Smooth muscle cell (in vitro differentiated cells): ENCODE measurements around the gene XCL2. TPM values are rescaled to one million over a fixed set of nuclear protein-coding genes. Genes with fewer than 3 reads are reported as not detected.
A peak's percentile ranks its signal among the peaks of the same experiment; 100 is the strongest.
"Not testable (repeated sequence)": the region's sequence is repeated elsewhere in the genome, so short reads cannot be mapped to it uniquely, and the experiment has no call there.

Experiments
- DNase-seq: peaks from one replicate; lab custom pipeline; 2025; ENCODE audit not compliant: unreplicated experiment; lab: John Stamatoyannopoulos, UW
- H2AFZ ChIP-seq: fragments of 200-600 bp; sonication (generic); 2 replicates; pipeline ENCODE4 v1.6.0; 2016; ENCODE audit warnings: antibody characterized with exemption, low read depth, mild to moderate bottlenecking
- H3F3A ChIP-seq: fragments of 200-600 bp; sonication (generic); 2 replicates; pipeline ENCODE4 v1.6.0; 2017; ENCODE audit warnings: antibody characterized with exemption, low read depth
- H3K27ac ChIP-seq: fragments of 200-600 bp; sonication (generic); 2 replicates; pipeline ENCODE4 v1.5.1; 2016; ENCODE audit warnings: low read depth, mild to moderate bottlenecking
- H3K27me3 ChIP-seq: fragments of 200-600 bp; sonication (generic); 2 replicates; pipeline ENCODE4 v1.6.1; 2016; ENCODE audit warnings: low read depth, mild to moderate bottlenecking
- H3K36me3 ChIP-seq: fragments of 200-600 bp; sonication (generic); 2 replicates; pipeline ENCODE4 v1.5.1; 2016; ENCODE audit warnings: low read depth
- H3K4me1 ChIP-seq: fragments of 200-600 bp; sonication (generic); 2 replicates; pipeline ENCODE4 v1.5.1; 2016; ENCODE audit warnings: low read depth
- H3K4me2 ChIP-seq: fragments of 200-600 bp; sonication (generic); 2 replicates; pipeline ENCODE4 v1.6.0; 2016; ENCODE audit warnings: mild to moderate bottlenecking
- H3K4me3 ChIP-seq: fragments of 200-600 bp; sonication (generic); 2 replicates; pipeline ENCODE4 v1.5.1; 2016; ENCODE audit warnings: mild to moderate bottlenecking
- H3K79me2 ChIP-seq: fragments of 200-600 bp; sonication (generic); 2 replicates; pipeline ENCODE4 v1.6.0; 2016; ENCODE audit warnings: low read depth, mild to moderate bottlenecking
- H3K9ac ChIP-seq: fragments of 200-600 bp; sonication (generic); 2 replicates; pipeline ENCODE4 v1.6.0; 2016; ENCODE audit warnings: low read depth
- H3K9me3 ChIP-seq: fragments of 200-600 bp; sonication (generic); replicated peaks from 2 replicates; pipeline ENCODE4 v1.5.1; 2016; ENCODE audit warnings: low read depth
- H4K20me1 ChIP-seq: fragments of 200-600 bp; sonication (generic); 2 replicates; pipeline ENCODE4 v1.6.0; 2016; ENCODE audit warnings: low read depth
- WGBS: methylation state at CpG from one replicate; pipeline ENCODE4 v1.1.7; 2016; ENCODE audit warnings: low lambda C conversion rate; 5-methylcytosine and 5-hydroxymethylcytosine counted together
- polyA plus RNA-seq: library from polyadenylated mRNA; unstranded; fragments of >200 nt; fragmentation: Nextera tagmentation; extraction: Ambion mirVana; gene quantifications from 2 replicates; pipeline ENCODE4 v1.2.1, GENCODE V29; 2016
- total RNA-seq: library from RNA; depleted of rRNA; stranded (reverse); fragments of >200 nt; gene quantifications from 2 replicates; pipeline ENCODE4 v1.2.3, GENCODE V29; 2014
- TF ChIP-seq, protein P1 (sequence below): fragments of 200-600 bp; sonication (generic); IDR thresholded peaks from 2 replicates; pipeline ENCODE4 v1.5.1; 2017; ENCODE audit warnings: borderline replicate concordance, mild to moderate bottlenecking, antibody characterized with exemption; ENCODE audit not compliant: insufficient read depth, poor library complexity, severe bottlenecking

The XCL2 gene
- total and polyA plus RNA-seq, 2 experiments from 2014 or later, result not detected

DNA sequence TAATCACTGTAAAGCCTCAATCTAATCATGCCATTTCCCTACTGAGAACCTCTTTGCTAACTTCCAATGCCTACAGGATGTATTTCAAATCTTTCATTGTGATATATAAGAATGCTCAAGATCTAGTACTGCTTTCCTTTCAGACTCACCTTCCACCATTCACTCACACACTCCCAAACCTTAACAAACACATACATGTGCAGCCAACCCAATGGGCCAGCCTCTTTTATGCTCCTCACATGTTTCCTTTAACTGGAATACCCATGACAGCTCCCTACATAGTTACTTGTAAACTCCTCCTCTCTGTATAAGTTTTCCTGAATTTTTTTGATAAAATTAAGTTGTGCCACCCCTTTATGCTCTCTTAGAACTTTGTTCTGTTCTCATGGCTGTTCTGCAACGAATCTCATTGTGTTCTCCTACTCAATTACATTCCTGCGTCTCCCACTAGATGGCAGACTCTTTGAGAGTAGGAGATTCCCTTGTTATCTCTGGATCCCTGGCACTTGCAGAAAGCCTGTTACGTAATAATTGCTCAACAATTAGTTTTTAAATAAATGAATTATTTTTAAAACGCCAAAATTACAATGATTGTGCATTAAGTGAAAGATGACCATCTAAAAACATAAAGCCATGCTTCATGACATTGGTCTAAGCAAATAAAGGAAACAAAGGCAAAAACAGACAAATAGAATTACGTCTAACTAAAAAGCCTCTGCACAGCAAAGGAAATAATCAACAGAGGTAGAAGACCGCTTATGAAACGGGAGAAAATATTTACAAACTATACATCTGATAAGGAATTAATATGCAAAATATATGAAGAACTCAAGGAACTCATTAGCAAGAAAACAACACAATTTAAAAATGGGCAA is 2.1 kb upstream of the XCL2 start:
- WGBS, result 29% methylated on average over 7 of the region's 7 CpGs
- DNase-seq, H3K9ac ChIP-seq, H3K36me3 ChIP-seq, H4K20me1 ChIP-seq, H3K4me3 ChIP-seq, H3K79me2 ChIP-seq, H3K9me3 ChIP-seq, H3K27me3 ChIP-seq, H3K4me1 ChIP-seq, H3K4me2 ChIP-seq, H3F3A ChIP-seq, H2AFZ ChIP-seq, H3K27ac ChIP-seq: not testable (repeated sequence)
- TF ChIP-seq, protein P1, sequence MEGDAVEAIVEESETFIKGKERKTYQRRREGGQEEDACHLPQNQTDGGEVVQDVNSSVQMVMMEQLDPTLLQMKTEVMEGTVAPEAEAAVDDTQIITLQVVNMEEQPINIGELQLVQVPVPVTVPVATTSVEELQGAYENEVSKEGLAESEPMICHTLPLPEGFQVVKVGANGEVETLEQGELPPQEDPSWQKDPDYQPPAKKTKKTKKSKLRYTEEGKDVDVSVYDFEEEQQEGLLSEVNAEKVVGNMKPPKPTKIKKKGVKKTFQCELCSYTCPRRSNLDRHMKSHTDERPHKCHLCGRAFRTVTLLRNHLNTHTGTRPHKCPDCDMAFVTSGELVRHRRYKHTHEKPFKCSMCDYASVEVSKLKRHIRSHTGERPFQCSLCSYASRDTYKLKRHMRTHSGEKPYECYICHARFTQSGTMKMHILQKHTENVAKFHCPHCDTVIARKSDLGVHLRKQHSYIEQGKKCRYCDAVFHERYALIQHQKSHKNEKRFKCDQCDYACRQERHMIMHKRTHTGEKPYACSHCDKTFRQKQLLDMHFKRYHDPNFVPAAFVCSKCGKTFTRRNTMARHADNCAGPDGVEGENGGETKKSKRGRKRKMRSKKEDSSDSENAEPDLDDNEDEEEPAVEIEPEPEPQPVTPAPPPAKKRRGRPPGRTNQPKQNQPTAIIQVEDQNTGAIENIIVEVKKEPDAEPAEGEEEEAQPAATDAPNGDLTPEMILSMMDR, result peak; percentile 57

DNA sequence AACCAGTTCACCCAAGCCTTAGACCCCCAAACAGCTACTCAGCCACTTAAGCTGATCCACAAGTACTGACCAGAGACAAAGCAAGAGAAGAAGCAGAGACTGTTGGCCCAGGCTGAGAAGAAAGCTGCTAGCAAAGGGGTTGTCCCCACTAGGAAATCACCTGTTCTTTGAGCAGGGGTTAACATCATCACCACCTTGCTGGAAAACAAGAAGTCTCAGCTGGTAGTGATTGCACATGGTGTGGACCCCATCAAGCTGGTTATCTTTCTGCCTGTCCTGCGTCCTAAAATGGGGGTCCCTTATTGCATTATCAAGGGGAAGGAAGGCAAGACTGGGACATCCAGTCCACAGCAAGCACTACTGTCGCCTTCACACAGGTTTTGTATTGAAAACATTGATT is 819 bp downstream of the XCL2 start:
- H3K4me1 ChIP-seq, H3K79me2 ChIP-seq, H3K27ac ChIP-seq, H4K20me1 ChIP-seq, H3F3A ChIP-seq, H3K27me3 ChIP-seq, DNase-seq, H2AFZ ChIP-seq, H3K4me3 ChIP-seq, H3K9me3 ChIP-seq, H3K9ac ChIP-seq, H3K4me2 ChIP-seq, H3K36me3 ChIP-seq: not testable (repeated sequence)
- WGBS, result 84% methylated on average over 2 of the region's 2 CpGs

- H3K27me3 ChIP-seq, DNase-seq, H3K4me2 ChIP-seq, H4K20me1 ChIP-seq, H3K27ac ChIP-seq, H3K36me3 ChIP-seq, H3K4me1 ChIP-seq, H2AFZ ChIP-seq, H3K9me3 ChIP-seq, H3K4me3 ChIP-seq, H3K9ac ChIP-seq, H3K79me2 ChIP-seq, H3F3A ChIP-seq: not testable (repeated sequence)
- WGBS, result 78% methylated on average over 7 of the region's 7 CpGs
Measured at GRCh38 chr1:168540798-168541197, 3.0 kb downstream of the XCL2 start.

DNA sequence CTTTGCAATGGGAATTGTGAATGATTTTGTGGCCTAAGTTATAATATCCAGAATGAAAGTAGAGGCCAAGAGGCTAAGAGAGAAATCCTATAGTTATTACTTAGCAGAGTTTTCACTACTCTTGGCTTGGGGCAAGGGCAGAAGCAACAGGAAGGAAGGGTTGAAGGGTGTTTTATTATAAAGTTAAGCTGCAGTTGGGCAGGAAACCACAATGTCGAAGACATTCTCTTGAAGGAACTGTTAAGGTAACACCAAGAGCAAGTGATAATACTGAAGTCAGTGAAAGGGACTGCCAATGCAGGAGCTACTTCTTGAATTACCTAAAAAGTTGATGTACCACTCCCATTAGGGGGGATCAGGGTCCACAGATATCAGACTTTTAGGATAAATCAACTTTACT is 8.3 kb downstream of the XCL2 start:
- TF ChIP-seq, protein P1, result no peak
- Histone ChIP-seq H3K36me3 (no peaks in the 10 kb centered on the region), H3K27ac (no peak overlapping the region), H3K79me2 (no peaks in the 10 kb centered on the region), H3K4me3 (no peak overlapping the region), H4K20me1 (no peaks in the 10 kb centered on the region), H3K4me2 (no peak overlapping the region), H3K9ac (no peak overlapping the region), H3K4me1 (no peaks in the 10 kb centered on the region), H3F3A (no peaks in the 10 kb centered on the region), H2AFZ (no peak overlapping the region), H3K27me3 (no peaks in the 10 kb centered on the region), H3K9me3 (no peaks in the 10 kb centered on the region)
- whole genome bisulfite sequencing, result 65% methylated on average over 1 of the region's 1 CpG
- no peak for DNase-seq
